GM12892 (cell line): ENCODE data around the gene RFX3.

Experiments used
- POLR2A ChIP-seq: IDR thresholded peaks from 2 replicates; pipeline ENCODE4 v1.6.1; 2011; ENCODE audit warnings: low read depth, low read length, control low read depth
- POLR2AphosphoS5 ChIP-seq: IDR thresholded peaks from 2 replicates; pipeline ENCODE4 v1.6.1; 2011; ENCODE audit warnings: low read depth, low read length, control low read depth

GRCh38 chr9:3478549-3478953 is 47.2 kb downstream of the RFX3 start:
- TF ChIP-seq POLR2AphosphoS5 = no peak
- TF ChIP-seq POLR2A = no peak
